NCI-H2196 treated with DMSO at 0.1 percent for 48 hours (cell line): ENCODE measurements around the gene SIRT2.
"Not testable (repeated sequence)": the region's sequence is repeated elsewhere in the genome, so short reads cannot be mapped to it uniquely, and the experiment has no call there.

Experiments used
- DNase-seq: peaks from one replicate; lab custom pipeline; 2025; ENCODE audit not compliant: unreplicated experiment; lab: John Stamatoyannopoulos, UW

SIRT2 gene

DNA sequence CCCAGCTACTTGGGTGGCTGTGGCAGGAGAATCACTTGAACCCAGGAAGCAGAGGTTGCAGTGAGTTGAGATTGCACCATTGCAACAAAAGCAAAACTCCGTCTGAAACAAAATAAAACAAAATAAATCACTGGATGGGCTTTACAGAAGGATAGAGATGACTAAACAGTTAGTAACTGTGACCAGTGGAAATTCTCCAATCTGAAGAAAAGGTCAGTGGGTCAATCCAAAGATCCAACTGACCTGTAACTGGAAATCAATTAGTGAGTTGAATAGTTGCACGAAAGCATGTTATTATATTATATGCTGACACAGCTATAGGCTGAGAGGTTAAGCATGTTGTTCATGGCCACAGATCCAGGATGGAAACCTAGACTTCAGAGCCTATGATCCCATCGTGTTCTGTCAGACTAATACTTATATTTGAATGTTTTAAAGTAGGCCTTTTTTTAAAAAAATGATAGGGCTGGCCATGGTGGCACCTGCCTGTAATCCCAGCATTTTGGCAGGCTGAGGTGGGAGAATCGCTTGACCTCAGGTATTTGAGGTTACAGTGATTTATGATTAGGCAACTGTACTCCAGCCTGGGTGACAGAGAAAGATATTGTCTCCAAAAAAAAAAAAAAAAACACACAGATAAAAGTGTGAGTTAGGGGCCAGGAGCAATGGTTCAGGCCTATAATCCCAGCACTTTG lies 69.2 kb downstream of the SIRT2 start:
- no peak for DNase-seq

DNA sequence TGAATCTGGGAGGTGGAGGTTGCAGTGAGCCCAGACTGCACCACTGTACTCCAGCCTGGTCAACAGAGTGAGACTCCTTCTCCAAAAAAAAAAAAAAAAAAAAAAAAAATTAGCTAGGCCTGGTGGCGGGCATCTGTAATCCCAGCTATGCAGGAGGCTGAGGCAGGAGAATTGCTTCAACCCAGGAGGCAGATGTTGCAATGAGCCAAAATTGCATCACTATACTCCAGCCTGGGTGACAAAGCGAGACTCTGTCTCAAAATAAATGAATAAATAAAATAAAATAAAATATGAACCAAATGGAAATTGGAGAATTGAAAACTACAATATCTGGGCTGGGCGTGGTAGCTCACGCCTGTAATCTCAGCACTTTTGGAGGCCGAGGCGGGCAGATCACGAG lies 70.2 kb downstream of the SIRT2 start:
- not testable (repeated sequence) for DNase-seq
